Parietal lobe (tissue), 1 donor: ENCODE data around the gene THYN1. TPM values are rescaled to one million over a fixed set of nuclear protein-coding genes. Genes with fewer than 3 reads are reported as not detected.

Source experiments
- total RNA-seq: library from RNA; depleted of rRNA; stranded (reverse); fragments of >200 nt; gene quantifications from one replicate; pipeline ENCODE4 v1.2.3, GENCODE V29; 2014

THYN1 gene
- 42.3 TPM for total RNA-seq

DNA sequence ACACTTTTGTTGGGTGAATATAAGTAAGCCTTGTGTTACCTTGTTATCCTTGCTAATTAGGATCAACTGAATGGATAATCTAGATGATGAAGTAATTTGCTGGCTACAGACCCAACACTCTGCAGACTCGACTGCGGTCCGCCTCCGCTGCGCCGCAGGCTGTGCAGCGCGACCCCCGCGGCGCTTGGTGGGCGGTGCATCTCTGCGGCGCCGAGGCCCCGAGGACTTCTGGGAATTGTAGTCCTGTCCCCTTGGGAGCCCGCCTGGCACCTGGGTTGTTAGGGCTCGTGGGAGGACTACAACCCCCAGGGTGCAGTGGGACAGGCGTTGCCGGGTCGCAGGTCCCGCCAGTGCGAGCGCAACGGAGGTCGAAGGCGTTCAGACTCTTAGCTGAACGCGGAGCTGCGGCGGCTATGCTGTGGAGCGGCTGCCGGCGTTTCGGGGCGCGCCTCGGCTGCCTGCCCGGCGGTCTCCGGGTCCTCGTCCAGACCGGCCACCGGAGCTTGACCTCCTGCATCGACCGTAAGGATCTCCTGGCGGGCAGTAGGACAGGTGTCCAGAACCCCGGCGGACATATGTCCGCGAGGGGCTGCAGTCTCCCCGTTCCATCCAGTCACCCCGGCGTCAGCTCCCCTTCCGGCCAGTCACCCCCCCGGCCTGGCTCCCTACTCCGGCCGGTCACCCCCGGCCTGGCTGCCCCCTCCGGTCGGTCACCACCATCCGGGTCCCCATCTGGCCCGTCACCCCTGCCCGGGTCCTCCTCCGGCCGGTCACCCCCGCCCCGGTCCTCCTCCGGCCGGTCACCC is at the start of gene THYN1, which contains the start of gene ACAD8:
Gene THYN1 (minus strand): TSS at position 165 of the 806 bp plus-strand sequence. CDS start 470 bp downstream, outside the sequence.
Gene ACAD8 (plus strand): TSS at position 381 of the 806 bp plus-strand sequence. CDS start 33 bp downstream, at position 414.

DNA sequence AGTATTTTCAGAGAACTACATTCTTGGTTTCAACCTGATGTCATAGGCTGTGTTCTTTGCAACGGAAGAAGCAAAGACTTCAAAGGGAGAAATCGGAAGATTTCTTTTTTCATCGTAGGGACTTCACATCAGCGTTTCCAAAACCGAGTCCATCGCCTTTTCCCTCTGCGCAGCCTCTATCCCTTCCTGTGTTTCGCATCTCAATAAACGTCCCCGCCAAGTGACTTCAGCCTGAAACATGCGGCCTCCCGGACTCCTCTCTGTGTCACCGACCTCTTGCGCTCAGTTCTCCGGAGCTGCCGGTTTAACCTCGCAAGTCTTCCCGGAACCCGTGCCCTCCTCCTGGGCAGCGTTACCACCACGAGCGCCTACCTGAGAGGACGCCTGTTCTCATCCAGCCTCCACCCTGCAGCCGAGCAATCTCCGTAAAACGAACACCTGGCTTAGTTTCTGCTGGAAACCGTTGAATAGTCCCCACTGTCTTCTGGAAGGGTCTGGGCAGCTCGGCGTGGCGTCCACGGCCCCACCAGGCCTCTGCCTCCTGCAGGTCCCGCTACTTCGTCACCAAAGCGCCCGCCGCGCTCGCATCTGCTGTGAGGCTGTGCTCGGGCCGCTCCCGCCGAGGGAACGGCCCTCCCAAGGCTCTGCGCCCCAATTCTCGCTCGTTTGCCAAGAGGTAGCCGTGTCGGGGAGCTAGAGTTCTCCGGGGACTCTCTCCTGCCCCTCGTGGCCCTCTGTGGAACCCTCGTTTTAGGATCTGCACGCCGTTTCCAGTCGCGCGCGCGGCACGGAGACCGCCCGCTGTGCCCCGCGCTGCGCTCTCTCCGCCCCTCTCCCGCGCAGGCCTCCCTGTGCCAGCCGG is 22.6 kb upstream of the THYN1 start, which contains the start of gene GLB1L3:
Gene GLB1L3 (plus strand): TSS at position 846 of the 862 bp plus-strand sequence. CDS start 362 bp downstream, outside the sequence.

GRCh38 chr11:134223836-134224709 is 29.1 kb downstream of the THYN1 start, which contains the start of the genes NCAPD3 and VPS26B:
NCAPD3 (minus strand) TSS chr11:134223967; CDS start chr11:134223926, 41 bp downstream.
VPS26B (plus strand) TSS chr11:134224671; CDS start chr11:134225123, 452 bp downstream.

Other genes with a start within 250 kb of the THYN1 start
- 46.0 TPM for gene JAM3, start 184.3 kb downstream of the THYN1 start, total RNA-seq
- gene NCAPD3, start 29.4 kb downstream of the THYN1 start, total RNA-seq: 29.1 TPM
- 119 TPM for gene VPS26B, start 28.7 kb downstream of the THYN1 start, total RNA-seq
- gene ACAD8, start 216 bp upstream of the THYN1 start, total RNA-seq: 50.7 TPM
- gene GLB1L3, start 23.0 kb upstream of the THYN1 start, total RNA-seq: 0.94 TPM
- gene GLB1L2, start 78.6 kb upstream of the THYN1 start, total RNA-seq: 2.2 TPM
- 75.4 TPM for gene B3GAT1, start 158.9 kb upstream of the THYN1 start, total RNA-seq